ENCODE data around the gene WDR89.
"Not testable (repeated sequence)": the region's sequence is repeated elsewhere in the genome, so short reads cannot be mapped to it uniquely, and the experiment has no call there.

WDR89 gene

DNA sequence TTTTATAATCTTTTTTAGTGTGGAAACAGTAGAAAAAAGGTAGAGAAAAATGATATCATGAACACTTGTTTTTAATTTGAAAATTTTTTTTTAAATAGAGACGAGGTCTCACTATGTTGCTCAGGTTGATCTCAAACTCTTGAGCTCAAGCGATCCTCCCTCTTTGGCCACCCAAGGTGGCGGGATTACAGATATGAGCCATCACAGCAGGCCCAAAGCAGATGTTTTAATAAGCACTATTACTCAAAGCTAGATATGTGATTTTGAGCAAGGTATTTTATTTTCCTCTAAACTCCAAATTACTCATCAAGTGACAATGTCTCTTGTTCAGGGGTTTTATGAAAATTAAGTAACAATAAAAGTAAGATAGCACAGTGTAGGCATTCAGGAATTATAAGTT is 10.7 kb upstream of the WDR89 start:
- DNase-seq = no peak

DNA sequence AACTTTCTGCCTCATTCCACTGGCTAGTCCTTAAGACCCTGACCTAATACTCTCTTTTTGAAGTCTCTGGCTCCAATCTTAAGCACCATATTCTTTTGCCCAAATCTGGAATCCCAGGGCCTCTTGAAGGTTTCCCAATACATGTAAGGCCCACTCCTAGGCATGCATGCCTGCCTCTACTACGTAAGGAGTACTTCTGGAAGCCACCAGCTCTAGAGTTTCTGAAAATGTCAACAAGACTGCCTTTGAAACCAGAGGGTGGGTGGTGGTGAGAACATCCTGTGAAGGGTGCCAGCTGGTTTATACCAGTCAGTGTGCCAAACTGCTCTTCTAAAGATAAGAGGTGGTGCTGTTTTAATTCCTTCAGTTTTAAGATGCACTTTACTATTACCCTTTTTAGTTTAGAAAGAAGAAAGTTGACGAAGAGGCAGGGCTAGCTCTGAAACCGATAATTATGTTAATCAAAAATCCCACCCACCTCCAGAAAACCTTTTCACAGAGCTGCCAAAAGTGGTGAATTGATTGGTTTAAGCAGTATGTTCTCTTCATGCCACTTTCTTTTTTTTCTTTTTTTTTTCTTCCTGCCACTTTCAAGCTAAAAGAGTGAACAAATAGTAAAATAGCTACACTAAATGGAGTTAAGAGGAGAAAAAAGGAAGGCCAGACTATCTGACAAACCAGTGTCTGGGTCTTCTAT is 8.7 kb upstream of the WDR89 start:
- no peak for DNase-seq

DNA sequence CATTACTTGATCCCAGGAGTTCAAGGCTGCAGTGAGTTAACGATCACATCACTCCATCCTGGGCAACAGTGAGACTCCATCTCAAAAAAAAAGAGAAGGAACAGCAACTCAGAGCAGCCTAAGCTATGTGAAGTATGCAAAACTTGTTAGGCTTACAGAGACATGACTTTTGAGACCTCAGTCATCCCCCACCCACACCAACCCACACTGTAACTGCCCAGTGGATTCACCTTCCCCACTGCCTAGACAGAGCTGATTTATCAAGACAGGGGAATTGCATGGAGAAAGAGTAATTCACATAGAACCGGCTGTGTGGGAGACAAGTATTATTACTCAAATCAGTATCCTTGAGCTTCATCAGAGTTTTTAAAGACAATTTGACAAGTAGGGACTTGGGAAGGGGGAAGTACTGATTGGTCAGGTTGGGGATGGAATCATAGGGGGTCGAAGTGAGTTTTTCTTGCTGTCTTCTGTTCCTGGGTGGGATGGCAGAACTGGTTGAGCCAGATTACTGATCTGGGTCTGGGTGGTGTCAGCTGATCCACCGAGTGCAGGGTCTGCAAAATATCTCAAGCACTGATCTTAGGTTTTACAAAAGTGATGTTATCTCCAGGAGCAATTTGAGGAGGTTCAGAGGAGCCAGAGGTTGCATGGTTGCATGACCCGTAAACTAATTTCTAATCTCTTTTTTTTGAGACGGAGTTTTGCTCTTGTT is 6.2 kb upstream of the WDR89 start:
- DNase-seq = no peak

DNA sequence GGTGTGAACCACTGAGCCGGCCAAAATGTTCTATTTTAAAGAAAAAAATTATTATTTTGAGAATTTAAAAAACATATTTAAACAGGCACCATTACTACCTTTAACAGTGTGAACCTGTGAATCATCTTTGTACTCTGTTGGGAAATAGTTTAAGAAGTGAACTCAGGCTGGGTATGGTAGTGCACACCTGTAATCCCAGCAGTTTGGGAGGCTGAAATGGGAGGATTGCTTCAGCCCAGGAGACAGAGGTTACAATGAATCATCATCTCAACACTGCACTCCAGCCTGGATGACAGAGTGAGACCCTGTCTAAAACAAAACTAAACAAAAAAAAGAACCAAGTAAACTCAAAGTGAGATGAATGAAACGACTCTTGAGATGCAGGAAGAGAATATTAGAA is 3.1 kb upstream of the WDR89 start:
- DNase-seq = no peak

DNA sequence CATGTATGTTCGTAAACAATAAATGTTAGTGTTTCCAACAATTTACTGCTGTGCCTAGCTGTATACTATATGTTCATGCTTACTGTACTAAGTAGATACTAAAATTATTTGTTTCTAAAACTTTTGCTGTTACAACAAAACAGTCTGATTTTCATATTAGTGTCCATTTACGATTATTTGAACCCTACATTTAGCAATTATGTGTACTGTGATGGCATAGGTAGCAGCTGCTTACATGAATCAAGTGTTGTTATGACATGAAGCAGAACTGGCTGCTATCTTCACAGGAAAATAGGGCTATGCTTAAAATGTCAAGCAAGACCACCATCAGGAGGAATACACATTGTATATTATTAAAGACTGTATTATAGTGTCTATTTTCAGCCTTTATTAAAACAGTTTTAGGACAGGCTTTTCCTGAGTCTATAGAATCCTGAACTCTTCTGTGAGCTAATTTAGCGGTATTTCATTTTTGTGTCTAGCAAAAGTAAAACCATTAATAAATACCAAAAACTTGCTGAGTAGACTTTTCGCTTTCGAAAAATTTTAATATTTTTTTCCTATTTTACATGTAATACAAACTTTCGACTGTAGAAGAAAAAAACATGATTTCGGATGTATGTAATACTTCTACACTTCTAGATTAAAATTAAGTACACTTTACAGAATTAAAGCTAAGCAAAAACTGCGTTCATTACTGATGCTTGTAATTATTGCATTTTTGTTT is 1.1 kb upstream of the WDR89 start:
- DNase-seq = no peak

DNA sequence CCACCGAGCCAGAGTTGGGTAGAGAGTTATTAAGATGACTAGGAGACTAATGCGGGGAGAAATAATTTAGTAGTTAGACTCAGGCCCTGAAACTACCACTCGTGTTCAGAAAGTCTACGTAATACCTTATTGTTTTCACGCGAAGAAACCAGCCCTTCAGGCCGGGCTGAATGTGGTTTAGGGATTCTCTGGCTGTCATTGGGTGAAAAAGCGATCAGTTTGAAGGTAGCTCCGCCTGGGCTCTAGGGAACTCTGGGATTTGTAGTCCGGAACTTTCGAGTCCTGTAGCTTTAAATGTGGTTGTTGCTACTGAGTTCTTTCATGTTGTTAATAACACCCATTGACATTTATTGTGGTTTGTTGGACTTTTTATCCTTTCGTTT is 549 bp upstream of the WDR89 start:
- DNase-seq = peak; percentile 89

DNA sequence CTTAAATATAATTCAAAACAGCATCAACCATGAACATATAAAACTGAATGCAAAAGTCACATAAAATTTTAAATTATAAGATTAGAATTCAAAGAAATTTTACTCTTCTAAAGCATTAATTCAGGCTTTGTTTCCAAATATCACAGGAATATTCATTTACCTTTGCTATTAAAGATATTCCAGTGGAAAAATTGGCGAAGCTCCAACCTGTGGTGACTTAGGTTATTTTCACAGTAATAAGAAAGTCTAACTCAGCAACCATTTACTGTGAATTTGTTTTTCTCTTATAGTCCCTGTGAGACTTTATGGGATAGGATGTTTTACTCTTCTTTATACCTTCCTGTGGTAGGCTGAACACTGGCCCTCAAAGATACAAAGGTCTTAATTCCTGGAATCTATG is 3.2 kb downstream of the WDR89 start:
- DNase-seq = no peak

DNA sequence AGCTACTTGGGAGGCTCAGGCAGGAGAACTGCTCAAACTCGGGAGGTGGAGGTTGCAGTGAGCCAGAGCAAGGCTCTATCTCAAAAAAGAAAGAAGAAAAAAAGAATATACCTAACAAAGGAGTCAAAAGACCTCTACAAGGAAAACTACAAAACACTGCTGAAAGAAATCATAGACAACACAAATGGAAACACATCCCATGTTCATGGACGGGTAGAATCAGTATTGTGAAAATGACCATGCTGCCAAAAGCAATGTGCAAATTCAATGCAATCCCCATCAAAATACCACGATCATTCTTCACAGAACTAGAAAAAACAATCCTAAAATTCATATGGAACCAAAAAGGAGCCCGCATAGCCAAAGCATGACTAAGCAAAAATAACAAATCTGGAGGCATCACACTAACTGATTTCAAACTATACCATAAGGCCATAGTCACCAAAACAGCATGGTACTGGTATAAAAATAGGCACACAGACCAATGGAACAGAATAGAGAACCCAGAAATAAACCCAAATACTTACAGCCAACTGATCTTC is 5.5 kb downstream of the WDR89 start:
- not testable (repeated sequence) for DNase-seq

DNA sequence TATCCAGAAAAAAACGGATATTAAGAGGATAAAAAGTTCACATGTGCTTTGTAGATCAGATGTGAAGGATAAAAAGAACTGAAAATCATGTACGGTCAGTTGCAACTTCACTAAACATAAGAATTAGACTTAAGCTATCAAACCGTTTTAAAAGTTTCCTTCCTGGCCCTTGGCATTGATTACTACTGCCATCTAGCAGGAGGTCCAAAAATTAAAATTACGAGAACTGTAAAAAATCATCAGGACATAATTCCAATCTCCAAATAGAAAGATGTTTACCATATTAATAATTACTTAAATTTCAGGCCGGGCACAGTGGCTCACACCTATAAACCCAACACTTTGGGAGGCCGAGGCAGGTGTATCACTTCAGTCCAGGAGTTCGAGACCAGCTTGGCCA is 7.9 kb downstream of the WDR89 start:
- no peak for DNase-seq

DNA sequence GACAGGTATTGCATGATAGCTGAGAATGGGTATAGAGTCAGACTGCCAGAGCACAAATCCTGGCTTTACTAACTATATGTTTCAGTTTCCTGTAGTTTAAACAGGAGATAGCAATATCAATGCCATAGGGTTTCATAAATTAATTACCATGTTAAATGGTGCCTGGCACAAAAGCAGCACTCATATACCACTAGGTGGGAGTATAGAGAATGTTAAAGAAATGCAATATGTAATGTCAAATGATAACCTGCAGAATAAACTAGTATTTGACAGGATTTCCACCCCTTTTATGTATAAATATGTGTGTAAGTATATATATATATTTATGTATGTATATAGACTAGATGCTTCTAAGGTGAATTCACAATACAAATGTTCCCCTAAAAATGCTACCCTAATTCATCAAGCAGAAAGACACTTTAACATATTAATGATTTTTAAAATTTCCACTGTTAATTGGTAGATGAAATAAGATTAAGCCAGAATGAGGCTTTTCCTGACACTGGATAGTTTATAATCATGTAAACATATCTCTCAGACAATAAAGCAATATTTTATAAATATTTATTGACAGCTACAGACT is 8.6 kb downstream of the WDR89 start:
- DNase-seq = peak; percentile 14

DNA sequence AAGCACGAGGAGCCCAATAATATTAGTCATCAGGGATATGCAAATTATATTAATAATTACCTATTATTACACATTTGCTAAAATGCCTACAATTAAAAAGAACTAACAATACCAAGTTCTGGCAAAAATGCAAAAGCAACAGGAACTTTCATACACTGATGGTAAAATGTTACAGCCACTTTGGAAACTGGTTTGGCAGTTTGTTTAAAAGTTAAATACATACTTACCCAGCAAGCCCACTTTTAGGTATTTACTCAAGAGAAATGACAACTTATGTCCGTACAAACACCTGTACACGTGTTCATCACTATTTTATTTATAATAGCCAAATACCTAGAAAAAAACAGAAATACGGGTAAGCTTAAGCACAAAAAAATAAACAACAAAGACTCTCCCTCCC is 17.0 kb downstream of the WDR89 start:
- no peak for DNase-seq

DNA sequence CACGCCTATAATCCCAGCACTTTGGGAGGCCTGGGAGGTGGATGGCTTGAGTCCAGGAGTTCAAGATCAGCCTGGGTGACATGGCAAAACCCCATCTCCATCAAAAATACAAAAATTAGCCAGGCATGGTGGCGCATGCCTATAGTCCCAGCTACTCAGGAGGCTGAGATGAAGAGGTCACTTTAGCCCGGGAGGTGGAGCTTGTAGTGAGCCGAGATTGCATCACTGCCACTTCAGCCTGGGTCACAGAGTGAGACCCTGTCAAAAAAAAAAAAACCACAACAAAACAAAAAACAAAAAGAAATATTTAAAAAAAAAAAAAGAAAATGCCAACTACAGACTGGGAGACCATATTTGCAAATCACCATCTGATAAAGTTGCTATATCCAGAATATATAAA is 17.5 kb downstream of the WDR89 start:
- DNase-seq = no peak

DNA sequence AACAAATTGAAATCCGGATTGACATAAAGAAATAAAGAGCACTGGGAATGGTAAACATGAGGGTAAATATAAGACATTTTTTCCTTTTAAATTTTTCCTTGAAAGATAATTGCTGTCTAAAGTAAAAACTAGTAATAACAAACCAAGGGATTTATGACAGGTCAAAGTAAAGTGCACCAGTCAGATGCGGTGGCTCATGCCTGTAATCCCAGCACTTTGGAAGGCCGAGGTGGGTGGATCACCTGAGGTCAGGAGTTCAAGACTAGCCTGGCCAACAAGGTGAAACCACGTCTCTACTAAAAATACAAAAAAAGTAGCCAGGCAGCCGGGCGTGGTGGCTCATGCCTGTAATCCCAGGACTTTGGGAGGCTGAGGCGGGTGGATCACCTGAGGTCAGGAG is 19.7 kb downstream of the WDR89 start:
- DNase-seq = not testable (repeated sequence)

DNA sequence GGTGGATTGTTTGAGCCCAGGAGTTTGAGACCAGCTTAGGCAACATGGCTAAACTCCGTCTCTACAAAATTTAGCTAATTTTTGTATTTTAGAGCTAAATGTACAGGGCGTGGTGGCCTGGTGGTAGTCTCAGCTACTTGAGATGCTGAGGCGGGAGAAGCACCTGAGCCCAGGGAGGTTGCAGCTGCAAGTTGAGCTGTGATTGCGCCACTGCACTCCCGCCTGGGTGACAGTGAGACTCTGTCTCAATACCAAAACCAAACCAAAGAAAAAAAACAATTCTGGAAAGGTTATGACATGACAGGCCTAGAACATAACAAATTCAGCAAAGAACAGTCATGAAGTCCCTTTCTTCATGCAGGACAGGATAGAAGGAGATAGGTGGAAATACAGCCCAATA is 25.7 kb downstream of the WDR89 start:
- DNase-seq = no peak

DNA sequence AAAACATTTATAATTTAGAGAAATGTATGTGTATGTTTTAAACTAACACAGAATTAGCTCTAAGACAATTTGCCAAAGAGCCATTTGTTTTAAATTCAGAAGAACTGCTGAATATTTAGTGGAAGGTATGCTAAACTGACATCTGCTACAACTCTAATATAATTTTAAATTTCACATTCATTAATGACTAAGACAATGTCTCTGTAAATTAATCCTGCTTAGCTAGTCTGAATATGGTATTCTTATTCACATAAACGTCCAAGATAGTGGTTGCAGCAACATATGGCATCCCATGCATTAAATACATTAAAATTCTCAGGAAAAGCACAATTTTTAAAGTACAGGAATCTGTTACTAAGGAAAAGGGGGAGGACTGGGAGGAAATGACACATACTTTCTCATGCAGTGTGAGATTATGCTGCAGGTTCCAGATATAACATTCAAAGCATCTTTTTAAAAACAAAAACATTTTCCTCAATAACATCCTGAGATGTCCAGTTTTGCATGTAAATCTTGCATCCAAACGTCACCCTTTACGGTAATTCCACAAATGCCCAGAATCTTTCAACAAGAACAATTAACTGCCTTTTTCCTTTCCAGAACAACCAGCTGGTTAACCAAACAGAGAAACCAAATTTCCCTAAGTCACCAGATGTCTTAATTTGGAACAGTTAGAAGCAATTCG is 26.9 kb downstream of the WDR89 start:
- DNase-seq = no peak

DNA sequence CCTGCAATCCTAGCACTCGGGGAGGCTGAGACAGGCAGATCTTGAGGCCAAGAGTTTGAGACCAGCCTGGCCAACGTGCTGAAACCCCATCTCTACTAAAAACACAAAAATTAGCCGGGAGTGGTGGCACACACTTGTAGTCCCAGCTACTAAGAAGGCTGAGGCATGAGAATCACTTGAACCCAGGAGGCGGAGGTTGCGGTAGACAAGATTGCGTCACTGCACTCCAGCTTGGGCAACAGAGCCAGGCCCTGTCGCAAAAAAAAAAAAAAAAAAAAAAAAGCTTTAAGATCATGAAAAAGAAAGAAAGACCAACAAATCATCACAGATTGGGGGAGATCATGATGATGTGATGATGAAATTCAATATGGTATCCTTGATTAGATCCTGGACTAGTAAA is 30.6 kb downstream of the WDR89 start:
- DNase-seq = no peak

DNA sequence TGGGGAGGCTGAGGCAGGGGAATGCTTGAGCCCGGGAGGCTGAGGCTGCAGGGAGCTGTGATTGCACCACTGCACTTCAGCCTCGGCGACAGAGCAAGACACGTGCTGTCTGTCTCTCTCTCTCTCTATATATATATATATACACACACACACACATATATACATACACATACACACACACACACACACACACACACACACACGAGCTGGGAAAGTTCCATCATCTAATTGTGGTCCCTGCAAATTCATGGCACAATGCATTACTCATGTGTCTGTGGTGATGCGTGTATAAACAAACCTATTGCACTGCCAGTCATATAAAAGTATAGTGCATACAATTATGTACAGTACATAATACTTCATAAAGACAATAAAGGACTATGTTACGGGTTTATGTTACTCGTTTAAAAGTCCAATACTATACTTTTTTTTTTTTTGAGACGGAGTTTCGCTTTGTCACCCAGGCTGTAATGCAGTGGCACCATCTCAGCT is 36.6 kb downstream of the WDR89 start:
- no peak for DNase-seq

DNA sequence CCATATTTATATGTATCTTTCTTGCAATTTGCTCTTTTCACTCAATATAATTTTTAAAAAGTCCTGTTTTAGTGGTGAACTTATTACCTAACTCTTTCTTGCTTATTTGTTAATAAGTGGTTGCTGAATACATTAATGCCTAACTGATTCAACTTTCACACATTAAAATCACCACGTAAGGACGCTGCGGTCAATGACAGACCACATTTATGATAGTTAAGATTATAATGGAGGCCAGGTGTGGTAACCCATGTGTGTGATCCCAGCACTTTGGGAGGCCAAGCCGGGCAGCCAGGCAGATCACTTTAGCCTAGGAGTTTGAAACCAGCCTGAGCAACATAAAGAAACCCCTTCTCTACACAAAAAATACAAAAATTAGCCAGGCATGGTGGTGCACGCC is 37.0 kb downstream of the WDR89 start:
- DNase-seq = no peak

DNA sequence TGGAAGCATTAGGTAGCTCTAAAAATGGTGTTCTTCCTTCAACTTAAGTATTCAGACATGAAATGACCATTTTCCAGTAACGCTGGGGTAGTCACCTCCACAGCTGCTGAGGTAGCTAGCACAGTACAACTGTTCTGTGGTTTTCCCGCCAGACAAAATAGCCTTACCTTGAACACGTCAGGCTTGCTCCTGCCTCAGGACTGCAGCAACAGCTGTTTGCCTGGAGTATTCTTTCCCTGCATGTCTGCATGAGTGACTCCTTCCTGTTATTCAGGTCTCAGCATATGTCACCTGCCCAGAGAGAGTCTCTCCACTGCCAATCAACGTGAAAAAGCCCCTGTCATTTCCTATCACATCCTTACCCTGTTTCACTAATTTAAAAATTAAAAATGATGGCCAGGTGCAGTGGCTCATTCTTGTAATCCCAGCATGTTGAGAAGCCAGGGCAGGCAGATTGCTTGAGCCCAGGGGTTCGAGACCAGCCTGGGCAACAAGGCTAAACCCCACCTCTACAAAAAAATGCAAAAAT is 37.9 kb downstream of the WDR89 start:
- no peak for DNase-seq

DNA sequence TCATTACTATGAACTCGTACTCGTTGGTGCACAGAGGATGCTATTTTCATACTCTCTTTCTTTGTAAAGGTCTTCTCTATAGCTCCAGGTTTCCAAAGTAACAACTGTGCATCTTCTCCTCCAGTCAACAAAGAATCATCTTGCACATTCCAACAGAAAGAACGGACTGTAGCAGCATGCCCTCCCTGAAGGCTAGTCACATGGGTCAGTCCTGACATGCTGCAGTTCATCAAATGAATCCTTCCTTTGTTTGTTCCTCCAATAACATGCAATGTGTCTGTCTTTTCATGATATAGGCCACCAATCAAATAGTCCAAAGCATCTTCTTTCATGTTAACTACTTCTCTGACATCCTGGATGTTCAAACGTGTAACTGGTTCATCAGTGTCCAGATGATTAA is 42.9 kb downstream of the WDR89 start:
- DNase-seq = no peak

DNA sequence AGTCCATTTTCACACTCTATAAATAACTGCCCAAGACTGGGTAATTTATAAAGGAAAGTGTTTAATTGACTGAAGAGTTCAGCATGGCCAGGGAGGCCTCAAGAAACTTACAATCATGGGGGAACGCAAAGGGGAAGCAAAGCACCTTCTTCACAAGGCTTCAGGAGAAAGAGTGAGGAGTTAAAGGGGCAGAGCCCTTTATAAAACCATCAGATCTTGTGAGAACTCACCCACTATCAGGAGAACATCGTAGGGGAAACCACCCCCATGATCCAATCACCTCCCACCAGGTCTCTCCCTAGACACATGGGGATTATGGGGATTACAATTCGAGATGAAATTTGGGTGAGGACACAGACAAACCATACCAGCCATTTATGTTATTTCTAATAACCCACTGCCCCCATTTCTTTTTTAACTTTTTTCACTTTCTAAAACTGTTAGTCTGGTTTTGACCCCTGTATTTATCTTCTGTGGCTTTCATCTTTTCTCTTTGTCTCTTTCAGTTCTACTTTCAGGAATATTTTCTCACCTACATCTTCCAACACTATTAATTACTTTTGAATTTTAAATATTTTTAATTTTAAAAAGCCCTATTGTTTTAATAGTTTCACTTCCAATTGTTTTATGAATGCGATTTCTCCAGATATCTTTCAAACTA is 44.5 kb downstream of the WDR89 start:
- no peak for DNase-seq
